Astrocyte of the spinal cord (primary cell): Measurements from ENCODE around the gene TOM1.

Source experiments
- DNase-seq: peaks from one replicate; pipeline ENCODE4 v3.0.0; 2011; ENCODE audit warnings: low read depth, low spot score
- H3K4me3 ChIP-seq: 2 replicates; pipeline ENCODE4 v1.5.1; 2011; ENCODE audit warnings: low read depth, mild to moderate bottlenecking, low read length, moderate library complexity
- CTCF ChIP-seq: IDR thresholded peaks from 2 replicates; pipeline ENCODE4 v1.5.1; 2012; ENCODE audit warnings: low read depth, mild to moderate bottlenecking, low read length, inconsistent platforms
- in situ Hi-C: cut with HindIII; loops from 2 replicates; pipeline ENCODE4 v1.10.0; 2017; ENCODE audit warnings: low sequenced_read_pairs

TOM1 gene

GRCh38 chr22:35328472-35328885 is 28.8 kb downstream of the TOM1 start:
- in situ Hi-C loops = no loop called here
- DNase-seq = no peak
- TF ChIP-seq CTCF = no peak
- H3K4me3 ChIP-seq = no peak overlapping the region

GRCh38 chr22:35329114-35329847 is 29.6 kb downstream of the TOM1 start:
- in situ Hi-C loops = no loop called here
- DNase-seq = no peak
- no peak overlapping the region for H3K4me3 ChIP-seq
- TF ChIP-seq CTCF = no peak

- peak; percentile 62 for DNase-seq
- no peak overlapping the region for H3K4me3 ChIP-seq
- in situ Hi-C loops = no loop called here
- no peak for TF ChIP-seq CTCF
Observed at GRCh38 chr22:35330258-35330861, 30.7 kb downstream of the TOM1 start.

- TF ChIP-seq CTCF = no peak
- H3K4me3 ChIP-seq = no peak overlapping the region
- no peak for DNase-seq
- in situ Hi-C loops = no loop called here
Observed at GRCh38 chr22:35332278-35332677, 32.6 kb downstream of the TOM1 start.

- no peak overlapping the region for H3K4me3 ChIP-seq
- in situ Hi-C loops = no loop called here
- DNase-seq = no peak
- TF ChIP-seq CTCF = no peak
Observed at GRCh38 chr22:35333220-35333619, 33.5 kb downstream of the TOM1 start.

GRCh38 chr22:35334004-35334403 is 34.3 kb downstream of the TOM1 start:
- no peak for TF ChIP-seq CTCF
- in situ Hi-C loops = no loop called here

More at GRCh38 chr22:35334004-35334403, 34.3 kb downstream of the TOM1 start:
- no peak overlapping the region for H3K4me3 ChIP-seq
- DNase-seq = no peak
